DOHH2 (cell line): ENCODE results near the gene PRKAR2B.

Experiments
- H3F3A ChIP-seq: fragments of 200-600 bp; sonication (generic), shearing (Covaris generic); 2 replicates; pipeline ENCODE4 v1.6.0; 2016; ENCODE audit warnings: antibody characterized with exemption, mild to moderate bottlenecking; ENCODE audit not compliant: control insufficient read depth, insufficient read depth
- H3K27ac ChIP-seq: fragments of 200-600 bp; sonication (generic); 2 replicates; pipeline ENCODE4 v1.5.1; 2014; ENCODE audit warnings: low read depth, mild to moderate bottlenecking, low read length, moderate library complexity
- H3K27me3 ChIP-seq: fragments of 200-600 bp; sonication (generic); 2 replicates; pipeline ENCODE4 v1.6.1; 2014; ENCODE audit warnings: mild to moderate bottlenecking, low read length, mixed read lengths; ENCODE audit not compliant: control insufficient read depth
- H3K36me3 ChIP-seq: fragments of 200-600 bp; sonication (generic); 2 replicates; pipeline ENCODE4 v1.6.1; 2014; ENCODE audit warnings: mild to moderate bottlenecking, low read length, moderate library complexity, mixed read lengths; ENCODE audit not compliant: control insufficient read depth
- H3K4me1 ChIP-seq: fragments of 200-600 bp; sonication (generic); 2 replicates; pipeline ENCODE4 v1.6.1; 2014; ENCODE audit warnings: mild to moderate bottlenecking, low read length, mixed read lengths; ENCODE audit not compliant: control insufficient read depth
- H3K4me2 ChIP-seq: fragments of 200-600 bp; sonication (generic); 2 replicates; pipeline ENCODE4 v1.6.0; 2014; ENCODE audit warnings: mild to moderate bottlenecking, low read length, moderate library complexity
- H3K4me3 ChIP-seq: fragments of 200-600 bp; sonication (generic); 2 replicates; pipeline ENCODE4 v1.5.1; 2014; ENCODE audit warnings: mild to moderate bottlenecking, low read length, mixed read lengths
- H3K79me2 ChIP-seq: fragments of 200-600 bp; sonication (generic); 2 replicates; pipeline ENCODE4 v1.6.1; 2014; ENCODE audit warnings: mild to moderate bottlenecking, low read length, mixed read lengths; ENCODE audit not compliant: control insufficient read depth
- H3K9me2 ChIP-seq: fragments of 200-600 bp; sonication (generic); replicated peaks from 2 replicates; pipeline ENCODE4 v1.6.1; 2014; ENCODE audit warnings: mild to moderate bottlenecking, low read length, mixed read lengths; ENCODE audit not compliant: control insufficient read depth
- H3K9me3 ChIP-seq: fragments of 200-600 bp; sonication (generic); 2 replicates; pipeline ENCODE4 v1.6.1; 2014; ENCODE audit warnings: antibody characterized with exemption, low read length, mixed read lengths; ENCODE audit not compliant: control insufficient read depth, insufficient read depth
- H4K20me1 ChIP-seq: fragments of 200-600 bp; sonication (generic); 2 replicates; pipeline ENCODE4 v1.6.0; 2014; ENCODE audit warnings: low read depth, mild to moderate bottlenecking, antibody characterized with exemption, low read length, moderate library complexity; ENCODE audit not compliant: control insufficient read depth, insufficient read depth
- EZH2phosphoT487 ChIP-seq: fragments of 200-600 bp; sonication (generic); IDR thresholded peaks from 2 replicates; pipeline ENCODE4 v1.6.1; 2017; ENCODE audit warnings: borderline replicate concordance, mild to moderate bottlenecking, antibody characterized with exemption, low read length, moderate library complexity, mixed read lengths
- TF ChIP-seq, protein P1 (sequence below): fragments of 200-600 bp; sonication (generic); IDR thresholded peaks from one replicate; pipeline ENCODE4 v1.5.1; 2014; ENCODE audit warnings: antibody characterized with exemption, mild to moderate bottlenecking, low read depth, low read length; ENCODE audit not compliant: poor library complexity, severe bottlenecking

The PRKAR2B gene

DNA sequence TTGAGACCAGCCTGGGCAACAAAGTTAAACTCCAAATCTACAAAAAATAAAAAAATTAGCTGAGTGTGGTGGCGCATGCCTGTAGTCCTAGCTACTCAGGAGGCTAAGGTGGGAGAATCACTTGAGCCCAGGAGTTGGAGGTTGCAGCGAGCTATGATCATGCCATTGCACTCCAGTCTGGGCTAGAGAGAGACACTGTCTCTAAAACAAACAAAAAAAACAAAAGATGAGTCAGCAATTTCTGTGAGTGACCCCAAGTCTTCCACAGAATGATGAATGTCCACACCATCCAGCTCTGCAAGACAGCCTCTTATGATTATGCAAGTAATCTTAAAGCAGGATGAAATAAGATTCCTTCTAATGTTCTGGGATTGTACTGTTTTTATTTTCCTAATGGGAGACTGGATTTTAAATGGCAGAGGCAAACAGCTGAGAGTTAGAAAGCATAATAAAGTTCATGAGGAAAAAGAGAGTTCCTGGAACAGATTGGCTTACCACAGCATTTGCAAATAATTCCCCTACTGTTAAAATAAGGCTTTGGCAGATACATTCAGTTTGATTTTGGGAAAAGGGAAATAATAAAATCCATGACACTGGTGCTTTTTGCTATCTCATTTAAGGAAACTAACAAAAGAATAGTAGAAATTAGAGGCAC lies 18.9 kb upstream of the PRKAR2B start:
- Histone ChIP-seq H3K36me3 (no peaks in the 10 kb centered on the region), H3K9me2 (no peaks in the 10 kb centered on the region), H3K4me3 (no peak overlapping the region), H3F3A (no peaks in the 10 kb centered on the region), H4K20me1 (no peaks in the 10 kb centered on the region), H3K4me1 (peaks cover 38% of the 10 kb centered on the region), H3K79me2 (no peaks in the 10 kb centered on the region), H3K9me3 (no peaks in the 10 kb centered on the region), H3K27ac (no peak overlapping the region), H3K4me2 (no peak overlapping the region), H3K27me3 (no peaks in the 10 kb centered on the region)
- TF ChIP-seq, protein P1, sequence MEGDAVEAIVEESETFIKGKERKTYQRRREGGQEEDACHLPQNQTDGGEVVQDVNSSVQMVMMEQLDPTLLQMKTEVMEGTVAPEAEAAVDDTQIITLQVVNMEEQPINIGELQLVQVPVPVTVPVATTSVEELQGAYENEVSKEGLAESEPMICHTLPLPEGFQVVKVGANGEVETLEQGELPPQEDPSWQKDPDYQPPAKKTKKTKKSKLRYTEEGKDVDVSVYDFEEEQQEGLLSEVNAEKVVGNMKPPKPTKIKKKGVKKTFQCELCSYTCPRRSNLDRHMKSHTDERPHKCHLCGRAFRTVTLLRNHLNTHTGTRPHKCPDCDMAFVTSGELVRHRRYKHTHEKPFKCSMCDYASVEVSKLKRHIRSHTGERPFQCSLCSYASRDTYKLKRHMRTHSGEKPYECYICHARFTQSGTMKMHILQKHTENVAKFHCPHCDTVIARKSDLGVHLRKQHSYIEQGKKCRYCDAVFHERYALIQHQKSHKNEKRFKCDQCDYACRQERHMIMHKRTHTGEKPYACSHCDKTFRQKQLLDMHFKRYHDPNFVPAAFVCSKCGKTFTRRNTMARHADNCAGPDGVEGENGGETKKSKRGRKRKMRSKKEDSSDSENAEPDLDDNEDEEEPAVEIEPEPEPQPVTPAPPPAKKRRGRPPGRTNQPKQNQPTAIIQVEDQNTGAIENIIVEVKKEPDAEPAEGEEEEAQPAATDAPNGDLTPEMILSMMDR, result no peak
- TF ChIP-seq EZH2phosphoT487, result no peak

DNA sequence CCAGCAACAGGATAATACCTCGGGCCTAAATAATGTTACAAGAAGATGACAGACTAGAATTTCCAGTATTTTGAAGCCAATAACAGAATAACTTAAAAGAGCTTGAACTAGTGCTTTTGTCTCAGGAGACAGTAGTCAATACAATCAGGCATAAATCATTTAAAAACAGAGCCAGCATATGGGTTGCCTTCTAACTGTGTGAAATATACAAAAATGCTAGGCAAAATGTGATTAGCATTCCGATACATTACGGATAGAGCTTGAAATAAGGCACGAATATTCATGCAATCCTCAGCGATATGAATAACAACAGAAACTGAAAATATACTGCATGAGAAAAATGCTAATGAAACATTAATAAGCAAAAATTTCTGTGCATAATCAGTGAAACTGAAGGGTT lies 18.3 kb upstream of the PRKAR2B start:
- no peaks in the 10 kb centered on the region for H4K20me1 ChIP-seq
- no peaks in the 10 kb centered on the region for H3K9me3 ChIP-seq
- H3F3A ChIP-seq, result no peaks in the 10 kb centered on the region
- H3K27ac ChIP-seq, result no peak overlapping the region
- no peaks in the 10 kb centered on the region for H3K36me3 ChIP-seq
- H3K27me3 ChIP-seq, result no peaks in the 10 kb centered on the region
- no peak overlapping the region for H3K4me2 ChIP-seq
- H3K4me3 ChIP-seq, result no peak overlapping the region
- H3K4me1 ChIP-seq, result peaks cover 38% of the 10 kb centered on the region
- no peaks in the 10 kb centered on the region for H3K79me2 ChIP-seq
- H3K9me2 ChIP-seq, result no peaks in the 10 kb centered on the region
- no peak for TF ChIP-seq EZH2phosphoT487
- TF ChIP-seq, protein P1, result no peak

DNA sequence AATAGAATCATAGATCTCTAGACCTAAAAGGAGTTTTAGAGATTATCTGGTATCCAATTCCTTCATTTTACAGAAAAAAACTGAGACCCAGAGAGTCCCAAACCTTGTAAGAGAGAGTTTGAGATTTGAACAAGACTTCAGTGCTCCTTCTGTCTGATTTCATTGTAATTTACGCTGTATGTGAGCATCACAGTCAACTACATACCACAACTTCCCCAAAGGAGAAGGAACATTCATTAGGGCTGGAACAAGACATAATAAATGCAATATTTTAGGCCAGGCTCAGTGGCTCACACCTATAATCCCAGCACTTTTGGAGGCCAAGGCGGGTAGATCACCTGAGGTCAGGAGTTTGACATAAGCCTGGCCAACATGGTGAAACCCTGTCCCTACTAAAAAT lies 17.3 kb upstream of the PRKAR2B start:
- Histone ChIP-seq H4K20me1 (no peaks in the 10 kb centered on the region), H3K36me3 (no peaks in the 10 kb centered on the region), H3K27me3 (no peaks in the 10 kb centered on the region), H3K27ac (no peak overlapping the region), H3K4me1 (peaks cover 38% of the 10 kb centered on the region), H3K4me3 (no peak overlapping the region), H3K9me2 (no peaks in the 10 kb centered on the region), H3F3A (no peaks in the 10 kb centered on the region), H3K79me2 (no peaks in the 10 kb centered on the region), H3K9me3 (no peaks in the 10 kb centered on the region), H3K4me2 (no peak overlapping the region)
- TF ChIP-seq, protein P1, result no peak
- TF ChIP-seq EZH2phosphoT487, result no peak
